ENCODE measurements around the gene NCKAP5.

Gene NCKAP5

DNA sequence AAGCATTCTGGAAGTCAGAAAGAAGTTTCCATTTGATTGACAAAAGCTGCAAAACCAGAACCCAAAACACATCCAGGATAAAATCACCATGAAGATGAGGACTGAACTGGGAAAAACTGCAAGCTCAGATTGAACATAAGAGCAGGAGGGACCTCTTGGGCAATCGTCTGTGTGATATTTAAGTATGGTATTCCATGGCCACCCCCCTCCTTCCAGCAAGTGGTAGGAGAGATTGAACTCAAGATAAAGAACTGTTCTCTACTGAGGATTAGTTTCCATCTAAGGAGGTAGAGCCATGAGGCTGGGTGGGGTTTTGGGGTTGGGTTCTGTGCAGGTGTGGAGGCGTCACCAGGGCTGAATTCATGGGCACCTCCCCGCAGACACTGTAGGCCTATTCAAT is 251.1 kb downstream of the NCKAP5 start:
- no peak for FAIRE-seq

DNA sequence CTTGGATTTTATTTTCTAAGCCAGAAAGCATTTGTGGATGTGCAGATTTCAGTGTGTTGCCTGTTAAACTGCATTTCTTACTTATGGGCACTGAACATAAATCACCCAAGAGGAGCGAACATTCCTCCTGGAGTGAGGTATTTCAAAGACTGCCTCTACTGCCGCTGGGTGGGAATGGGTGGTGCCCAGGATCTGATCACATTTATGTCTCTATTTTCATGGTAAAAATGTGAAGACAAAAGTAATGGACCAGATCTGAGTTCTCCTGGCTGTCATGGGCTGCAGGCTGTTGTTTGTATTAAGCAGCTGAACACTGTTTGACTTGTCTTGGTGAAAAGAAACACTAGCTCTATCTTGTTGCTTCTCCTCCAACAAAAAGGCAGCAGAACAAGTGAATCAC is 251.7 kb downstream of the NCKAP5 start:
- no peak for FAIRE-seq

DNA sequence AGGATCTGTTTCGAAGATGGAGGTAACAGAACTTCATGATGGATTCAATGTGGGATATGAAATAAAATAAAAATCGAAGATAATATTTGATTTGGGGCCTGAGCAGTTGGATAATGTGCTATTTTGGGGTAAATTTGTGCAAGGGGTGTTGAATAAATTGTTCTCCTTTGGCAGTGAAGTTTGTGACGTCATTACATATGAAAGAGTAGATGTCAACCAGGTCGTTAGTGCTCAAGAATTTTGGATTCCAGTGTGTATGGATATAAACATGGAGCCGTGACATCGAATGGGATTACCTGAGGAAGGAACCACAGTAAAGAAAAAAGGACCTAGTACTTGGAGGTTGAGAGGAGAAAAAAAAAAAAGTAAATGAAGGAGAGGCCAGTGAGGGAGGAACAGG is 253.0 kb downstream of the NCKAP5 start:
- no peak for FAIRE-seq

DNA sequence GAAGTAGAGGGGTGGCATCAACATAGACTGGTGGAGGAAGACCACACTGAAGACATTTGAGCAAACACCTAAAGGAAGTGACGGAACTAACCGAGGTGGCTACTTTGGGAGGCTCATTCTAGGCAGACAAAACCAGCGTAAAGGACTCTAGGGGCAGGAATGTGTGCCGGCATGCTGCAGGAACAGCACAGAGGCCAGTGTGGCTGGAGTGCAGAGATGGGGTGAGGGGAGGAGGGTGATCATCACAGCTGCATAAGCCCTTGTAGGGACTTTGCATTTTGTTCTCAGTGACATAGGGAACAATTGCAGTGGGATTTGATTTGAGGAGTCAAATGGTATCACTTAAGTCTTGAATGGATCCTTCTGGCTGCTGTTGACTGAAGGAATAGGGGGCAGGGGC is 253.5 kb downstream of the NCKAP5 start:
- no peak for FAIRE-seq

DNA sequence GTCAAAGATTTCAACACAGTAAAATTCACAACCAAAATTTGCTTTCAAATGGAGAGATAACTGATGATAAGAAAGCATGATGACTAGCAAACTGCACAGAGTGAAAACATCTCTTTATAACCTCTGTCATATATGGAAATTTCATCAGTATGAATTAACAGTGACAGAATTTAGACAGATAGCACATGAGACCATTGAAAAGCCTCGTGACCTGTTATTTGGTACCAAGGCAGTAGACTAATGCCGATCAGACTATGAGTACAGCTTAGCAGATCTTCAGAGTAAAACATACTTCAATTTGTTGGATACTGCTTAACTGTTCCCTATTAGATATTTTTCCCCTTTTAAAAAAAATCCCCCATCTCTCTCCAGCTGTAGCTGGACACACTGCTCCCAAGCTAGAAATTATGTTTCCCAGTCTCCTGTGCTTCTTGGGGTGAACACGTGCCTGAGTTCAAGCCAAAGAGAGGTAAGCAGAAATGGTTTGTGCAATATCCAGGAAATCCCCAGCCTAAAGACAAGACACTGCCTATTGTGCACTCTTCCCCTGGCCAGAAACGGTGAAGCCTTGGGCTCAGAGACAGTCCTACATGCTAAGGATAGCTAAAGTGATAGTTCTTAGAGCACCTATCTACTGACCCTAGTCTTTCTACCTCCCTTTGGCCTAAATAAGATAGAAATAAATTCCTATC is 256.1 kb downstream of the NCKAP5 start:
- no peak for FAIRE-seq

DNA sequence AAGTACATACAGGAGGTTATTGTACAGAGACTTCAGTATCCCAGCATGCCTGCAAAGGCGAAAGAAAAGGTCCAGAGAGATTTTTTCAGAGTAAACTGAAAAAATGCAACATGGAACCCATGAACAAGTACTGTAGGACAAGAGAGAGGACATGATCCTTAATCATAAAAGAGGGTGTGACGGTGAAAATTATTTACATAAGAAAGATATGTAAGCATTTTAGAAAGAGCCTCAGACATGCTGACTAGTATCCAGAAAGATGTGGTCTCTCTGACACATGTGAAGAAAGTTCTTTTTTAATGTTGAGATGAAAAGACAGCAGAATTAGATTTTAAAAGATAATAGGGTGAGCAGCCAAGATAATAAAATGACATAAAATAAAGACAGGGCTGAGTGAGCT is 262.0 kb downstream of the NCKAP5 start:
- no peak for FAIRE-seq

DNA sequence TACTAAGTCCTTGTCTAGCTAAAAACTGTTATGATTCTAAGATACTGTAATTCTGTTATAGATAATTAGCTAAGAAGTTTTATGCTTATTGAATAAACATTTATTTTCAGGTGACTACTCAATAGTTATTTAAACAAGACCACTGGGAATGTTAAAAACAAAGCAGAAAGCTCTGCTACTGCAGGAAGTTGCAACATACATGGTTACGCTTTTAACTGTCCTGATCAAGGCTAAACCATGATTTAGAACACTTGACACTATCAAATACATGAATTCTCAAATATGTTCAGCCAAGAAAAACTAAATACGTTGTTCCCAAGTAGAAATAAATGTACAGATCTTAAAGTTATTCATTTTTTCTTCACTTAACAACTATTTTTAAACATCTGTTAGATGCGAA is 263.9 kb downstream of the NCKAP5 start:
- peak; percentile 33 for FAIRE-seq

DNA sequence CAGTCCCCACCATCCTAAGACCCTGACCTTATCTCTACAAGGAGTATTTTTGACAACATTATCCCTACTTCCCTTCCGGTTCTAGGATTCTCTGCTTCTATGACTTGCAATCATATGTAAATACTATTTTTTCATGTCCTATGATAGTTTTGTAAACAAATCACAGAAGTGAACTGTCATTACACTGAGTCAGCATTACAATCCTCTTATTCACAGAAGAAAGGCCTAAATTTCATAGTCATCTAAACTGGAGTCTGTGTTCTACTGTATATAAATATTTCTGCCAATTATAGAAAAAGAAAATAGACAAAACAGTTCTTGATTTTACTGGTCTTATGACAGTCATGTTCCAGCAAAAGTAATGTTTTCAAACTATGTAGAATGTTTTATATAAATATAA is 265.1 kb downstream of the NCKAP5 start:
- FAIRE-seq = peak; percentile 13

DNA sequence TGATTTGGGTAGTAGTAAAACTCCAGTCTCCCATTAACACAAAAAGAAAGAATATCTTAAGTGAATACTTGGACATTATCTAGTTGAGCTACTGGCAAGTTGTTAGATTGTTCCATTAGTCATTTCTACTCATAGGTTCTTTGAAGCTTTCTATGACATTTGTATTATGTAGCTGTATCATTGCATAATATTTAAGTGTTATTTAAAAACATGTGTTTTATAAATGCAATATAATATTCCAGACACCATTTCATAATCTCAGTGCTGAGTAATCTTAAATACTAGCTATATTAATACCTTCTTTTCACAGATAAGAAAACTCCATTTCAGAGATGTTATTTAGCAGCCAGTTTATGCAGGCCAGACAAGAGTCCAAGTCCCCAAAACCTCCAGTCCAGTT is 271.9 kb downstream of the NCKAP5 start:
- peak; percentile 69 for FAIRE-seq

DNA sequence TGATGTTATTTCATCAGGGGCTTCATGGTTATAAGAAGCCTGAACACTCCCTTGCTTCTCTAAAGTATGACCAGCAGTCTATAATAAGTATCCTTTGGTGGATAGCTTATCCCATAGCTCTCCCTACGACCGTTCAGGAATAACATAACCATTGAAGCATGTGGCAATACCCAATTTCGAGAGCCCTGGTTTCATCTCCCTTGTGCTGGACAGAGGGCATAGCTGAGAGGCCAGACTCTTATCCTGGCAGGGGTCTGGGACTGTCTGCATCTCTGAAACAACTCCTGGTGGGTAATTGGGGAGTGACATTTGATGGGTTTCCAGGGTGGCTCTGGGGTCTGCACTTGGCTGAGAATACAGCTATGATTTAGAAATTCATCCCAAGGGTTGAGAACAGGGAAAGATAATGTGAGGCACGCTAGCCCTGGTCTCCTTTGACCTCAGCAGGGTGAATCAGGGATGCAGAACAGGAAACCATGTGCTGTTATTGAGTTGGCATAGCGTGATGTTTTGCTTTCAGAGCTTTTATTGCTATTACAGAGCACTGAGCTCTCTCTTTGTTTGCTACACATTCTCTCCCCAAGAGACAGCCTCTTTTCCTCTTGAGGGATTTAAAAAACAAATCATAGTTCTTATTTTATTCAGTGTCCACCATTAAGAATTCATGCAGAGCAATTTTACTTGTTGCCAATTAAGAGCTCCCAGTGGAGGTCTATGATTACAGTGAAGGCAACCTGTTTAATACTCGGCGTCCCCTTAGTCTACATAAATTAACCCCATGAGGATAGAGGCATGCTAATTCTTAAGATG is 274.5 kb downstream of the NCKAP5 start:
- FAIRE-seq = no peak

DNA sequence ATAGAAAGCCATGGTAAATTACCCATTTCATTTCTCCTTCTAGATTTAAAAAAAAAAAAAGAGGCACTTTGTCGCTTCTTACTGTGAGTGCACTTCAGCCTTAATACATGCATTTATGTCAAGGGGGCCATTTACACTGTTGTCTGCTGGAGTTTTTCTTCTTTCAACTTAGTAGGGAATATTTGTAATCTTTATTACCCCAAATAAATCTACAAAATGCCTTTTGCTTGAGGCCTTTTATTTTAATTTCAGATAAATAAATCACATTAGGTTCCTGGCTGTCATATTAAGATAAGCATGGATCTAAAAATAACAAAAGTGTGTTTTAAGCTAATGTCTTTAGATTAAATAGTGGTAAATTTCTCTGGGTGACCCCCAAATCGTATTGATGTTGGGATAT is 276.0 kb downstream of the NCKAP5 start:
- no peak for FAIRE-seq

DNA sequence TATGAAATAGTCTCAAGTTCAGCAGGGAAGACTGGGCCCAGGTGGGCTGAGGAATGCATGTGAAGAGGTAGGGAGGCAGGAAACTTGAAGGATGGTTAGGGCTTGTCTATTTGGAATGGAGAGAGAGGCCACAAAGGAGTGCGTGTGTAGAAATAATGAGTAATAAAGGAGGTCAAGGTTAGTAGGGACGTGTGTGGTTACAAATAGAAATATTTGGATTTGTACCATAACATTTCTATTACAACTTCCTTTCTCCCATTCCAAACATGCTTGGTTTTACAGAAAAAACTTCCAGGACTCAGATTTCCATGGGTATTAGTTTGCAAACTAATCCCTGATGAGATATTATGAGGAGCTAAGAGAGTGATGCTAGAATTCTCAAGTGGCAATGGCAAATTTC is 280.6 kb downstream of the NCKAP5 start:
- FAIRE-seq = no peak

DNA sequence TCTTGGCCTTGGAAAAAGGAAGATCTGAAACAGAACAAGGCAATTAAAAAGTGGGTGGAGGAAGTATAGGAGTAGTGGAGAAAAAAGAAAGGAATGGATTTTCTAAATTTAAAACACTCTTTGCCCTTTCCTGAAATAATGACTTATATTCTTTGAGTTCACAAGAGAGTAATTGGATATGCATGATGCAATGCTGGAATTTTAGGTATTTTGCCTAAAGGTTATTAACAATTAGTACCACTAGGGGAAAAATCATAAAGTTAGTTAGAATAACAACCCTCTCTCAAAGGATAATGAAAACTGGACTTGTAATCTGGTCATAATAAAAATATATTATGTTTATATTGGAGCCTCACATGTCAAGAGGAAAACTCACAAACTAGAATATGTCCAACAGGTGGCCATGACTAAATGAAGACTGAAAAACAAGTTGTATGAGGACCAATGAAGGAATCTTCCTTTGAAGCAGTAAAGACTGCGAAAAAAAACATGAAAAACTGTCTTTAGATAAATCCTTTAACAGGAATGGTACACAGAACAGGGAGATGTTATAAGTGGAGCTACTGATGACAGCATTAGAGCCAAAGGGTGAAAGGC is 281.8 kb downstream of the NCKAP5 start:
- no peak for FAIRE-seq

DNA sequence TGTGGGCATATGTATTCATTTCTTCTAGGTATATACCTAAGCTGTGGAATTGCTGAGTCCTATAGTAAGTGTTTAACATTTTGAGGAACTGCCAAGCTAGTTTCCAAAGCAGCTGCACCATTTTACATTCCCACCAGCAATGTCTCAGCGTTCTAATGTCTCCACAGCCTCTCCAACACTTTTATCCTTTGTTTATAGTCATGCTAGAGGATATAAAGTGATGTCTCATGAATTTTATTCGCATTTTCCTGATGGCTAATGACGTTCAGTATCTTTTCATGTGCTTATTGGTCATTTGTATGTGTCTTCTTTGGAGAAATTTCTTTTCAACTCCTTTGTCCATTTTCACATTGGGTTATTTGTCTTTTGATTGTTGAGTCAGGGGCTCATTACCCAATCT is 295.2 kb downstream of the NCKAP5 start:
- FAIRE-seq = no peak

DNA sequence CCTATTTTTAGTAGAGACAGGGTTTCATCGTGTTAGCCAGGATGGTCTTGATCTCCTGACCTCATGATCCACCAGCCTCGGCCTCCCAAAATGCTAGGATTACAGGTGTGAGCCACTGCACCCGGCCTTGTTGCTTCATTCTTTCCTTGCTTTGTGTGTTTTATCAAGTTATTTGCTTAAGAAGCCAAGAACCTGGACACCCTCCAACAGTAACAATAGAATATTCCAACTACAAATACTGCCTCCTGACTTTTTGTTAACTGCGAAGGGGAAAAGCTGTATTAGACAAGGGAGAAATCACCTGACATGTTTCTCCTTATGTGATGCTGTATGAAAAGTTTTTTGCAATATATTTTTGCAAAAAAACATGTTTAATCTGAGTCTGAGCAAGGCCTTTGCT is 297.2 kb downstream of the NCKAP5 start:
- FAIRE-seq = no peak

DNA sequence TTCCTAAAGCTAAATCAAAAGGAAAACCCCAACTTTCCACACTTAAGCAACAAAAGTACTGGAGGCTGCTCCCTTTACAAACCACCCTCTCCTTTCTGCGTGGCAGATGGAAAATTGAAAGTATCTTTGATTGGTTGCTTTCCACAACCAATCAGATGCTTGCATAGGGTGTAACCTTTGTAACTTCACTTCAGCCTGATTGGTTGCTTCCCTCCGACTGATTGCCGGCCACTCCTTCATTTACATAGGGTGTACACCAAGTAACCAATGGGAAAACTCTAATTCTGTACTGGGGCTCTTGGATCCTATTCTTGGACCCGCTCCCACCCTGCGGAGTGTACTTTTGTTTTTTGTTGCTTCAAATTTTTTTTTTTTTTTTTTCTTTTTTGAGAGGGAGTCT is 297.7 kb downstream of the NCKAP5 start:
- no peak for FAIRE-seq

DNA sequence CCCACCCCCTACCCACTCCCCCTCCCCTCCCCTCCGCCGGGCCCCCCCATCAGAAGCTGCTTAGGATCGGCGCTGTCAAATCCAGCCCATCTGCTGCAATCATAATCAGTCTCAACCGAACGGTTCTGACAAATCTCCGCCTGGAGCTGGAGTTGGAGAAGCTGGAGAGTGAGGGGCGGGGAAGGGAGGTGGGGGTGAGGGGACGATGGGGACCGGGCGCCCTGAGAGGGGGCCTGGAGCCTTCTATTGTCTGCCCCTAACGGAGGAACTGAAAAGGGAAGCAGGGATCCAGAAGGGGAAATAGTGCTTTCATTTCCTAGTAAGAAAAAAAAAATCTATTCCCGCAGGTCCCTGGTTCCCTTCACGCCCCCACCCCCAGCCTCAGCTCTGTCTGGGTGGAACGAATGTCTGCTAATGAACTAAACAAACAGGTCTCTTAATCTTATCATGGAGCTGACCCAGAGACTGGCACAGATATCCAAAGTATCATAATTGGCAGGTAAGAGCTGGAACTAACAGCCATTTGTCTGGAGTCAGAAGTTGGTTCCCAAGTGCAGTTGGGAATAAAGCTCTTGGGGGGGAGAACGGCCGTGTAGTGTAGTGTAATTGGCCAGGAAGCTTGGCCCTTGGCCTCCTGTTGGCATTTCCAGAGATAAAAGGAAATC is 301.2 kb downstream of the NCKAP5 start:
- no peak for FAIRE-seq

DNA sequence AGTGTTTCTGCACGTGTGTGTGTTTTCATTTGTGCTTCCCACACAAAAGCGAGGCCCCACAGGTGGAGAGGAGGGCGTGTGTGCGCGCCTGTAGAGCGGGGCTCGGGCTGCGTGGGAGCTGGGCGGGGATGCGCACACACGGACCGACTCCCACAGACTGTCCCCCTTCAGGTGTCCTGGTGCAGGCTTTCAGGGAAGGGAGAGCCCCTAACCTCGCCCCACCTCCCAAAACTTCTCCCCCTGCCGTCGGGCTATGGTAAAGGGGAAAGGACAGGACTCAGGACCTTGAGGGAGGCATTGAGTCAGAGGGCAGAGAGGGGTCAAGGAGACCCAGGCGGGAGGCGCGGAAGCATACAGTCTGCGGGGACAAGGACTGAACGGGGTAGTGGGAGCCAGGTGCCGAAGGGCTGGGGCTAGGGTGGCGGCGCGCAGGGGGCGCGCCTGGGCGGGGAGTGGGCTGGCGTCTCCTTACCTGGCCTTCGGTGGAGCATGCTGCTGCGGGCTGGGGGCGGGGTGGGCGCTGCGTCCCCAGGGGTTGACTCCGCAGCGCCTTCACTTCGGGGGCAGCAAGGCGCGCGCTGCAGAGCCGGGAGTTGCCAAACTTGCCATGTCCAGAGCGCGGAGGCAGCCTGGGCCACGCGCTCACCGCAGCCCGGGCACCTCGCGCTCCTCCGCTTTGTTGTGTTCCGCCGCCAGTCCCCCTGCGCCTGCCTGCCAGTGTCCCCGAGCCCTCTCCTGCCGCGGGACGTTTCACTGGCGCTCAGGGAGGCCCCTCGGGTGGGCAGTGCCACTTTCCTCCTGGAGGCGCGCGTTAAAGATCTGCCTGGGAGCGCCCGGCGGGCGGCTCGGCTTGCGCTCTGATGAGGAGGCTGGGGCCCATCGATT is 302.0 kb downstream of the NCKAP5 start:
- no peak for FAIRE-seq

DNA sequence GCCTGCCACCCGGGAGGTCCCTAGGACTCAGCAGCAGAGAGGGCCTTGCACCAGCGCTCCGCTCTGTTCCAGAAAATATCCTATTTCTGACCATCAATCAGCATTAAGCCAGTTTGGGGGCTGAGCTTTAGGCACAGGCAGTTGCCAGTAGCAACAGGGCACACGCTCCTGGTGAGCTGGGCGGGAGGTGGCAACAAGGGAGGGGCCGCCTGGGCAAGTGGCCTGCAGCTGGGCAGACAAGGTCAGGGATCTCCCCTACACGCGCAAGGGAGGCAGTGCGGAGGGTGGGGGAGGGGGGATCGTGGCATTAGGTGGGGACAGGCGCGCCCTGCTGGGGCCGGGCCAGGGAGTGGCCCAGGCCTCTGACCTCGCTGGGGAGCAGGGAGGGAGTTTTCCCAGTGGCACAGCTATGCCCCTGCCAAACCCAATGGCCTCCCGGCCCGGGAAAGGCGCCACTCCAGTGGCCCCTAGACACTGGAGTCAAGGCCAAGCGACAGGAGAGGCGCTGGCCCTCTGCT is 302.8 kb downstream of the NCKAP5 start:
- no peak for FAIRE-seq

DNA sequence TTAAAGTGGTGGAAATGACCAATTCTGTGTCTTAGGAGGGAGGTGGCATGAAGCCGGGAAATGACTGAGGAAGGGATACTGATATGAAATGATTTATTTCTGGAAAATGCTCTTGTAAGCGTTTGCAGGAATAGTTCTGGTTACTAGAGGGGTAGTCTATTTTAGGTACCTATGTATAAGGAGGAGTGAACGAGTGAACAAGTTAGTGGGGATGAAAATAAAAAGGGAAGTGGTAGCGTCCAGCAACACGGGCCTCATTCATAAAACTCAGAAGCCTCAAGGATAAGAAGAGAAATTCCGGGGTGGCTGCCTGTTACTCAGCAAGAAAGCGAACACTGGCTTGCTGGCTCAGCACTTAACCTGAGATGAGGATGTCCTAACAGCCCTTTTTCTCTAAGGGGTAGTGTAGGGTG is 303.3 kb downstream of the NCKAP5 start:
- FAIRE-seq = no peak

DNA sequence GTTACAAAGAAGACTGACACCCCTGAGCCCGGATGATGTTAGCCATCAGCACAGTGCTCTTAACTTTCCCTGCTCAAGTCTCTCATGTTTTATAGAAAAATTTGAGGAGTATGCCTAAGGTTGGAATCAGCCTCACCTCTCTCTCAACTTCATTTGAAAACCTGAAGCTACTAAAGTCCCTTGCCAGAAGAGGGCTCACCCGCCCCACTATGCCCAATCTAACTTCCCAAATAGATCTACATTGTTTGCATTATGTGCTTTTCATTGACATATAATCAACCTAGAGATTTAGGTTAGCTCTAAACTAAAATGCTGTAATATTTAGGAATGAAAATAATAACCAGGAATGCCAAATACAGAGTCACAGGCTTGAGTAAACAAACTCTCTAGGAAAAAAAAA is 305.4 kb downstream of the NCKAP5 start:
- no peak for FAIRE-seq

DNA sequence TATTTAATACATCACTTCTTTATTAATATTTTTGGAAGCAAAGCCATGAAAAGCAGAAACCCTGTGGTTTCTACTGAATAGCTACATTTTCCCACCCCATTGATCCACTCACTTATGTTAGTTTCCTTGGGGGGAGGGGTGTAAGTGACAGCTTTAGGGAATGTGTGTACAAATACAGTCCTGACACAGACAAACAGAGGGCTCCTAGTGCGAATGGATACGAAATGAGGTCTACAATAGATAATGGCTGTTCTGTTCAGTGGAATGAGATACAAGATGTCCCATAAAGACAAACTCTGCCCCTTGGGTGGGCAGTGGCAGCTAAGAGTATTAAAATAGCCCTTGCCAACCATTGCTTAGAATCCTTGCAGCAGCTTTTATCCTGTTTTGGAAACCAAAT is 312.9 kb downstream of the NCKAP5 start:
- no peak for FAIRE-seq
